Thymus (tissue), 11 donors: ENCODE results near the gene BRI3. TPM values are rescaled to one million over a fixed set of nuclear protein-coding genes. Genes with fewer than 3 reads are reported as not detected.

Experiments used
- DNase-seq, 9 donors: peaks; one replicate each; pipeline ENCODE4 v3.0.0-alpha.2; 2013; ENCODE audit warnings: low spot score in 9 of 9, low read depth in 6 of 9, missing footprints in 1 of 9
- H3K27ac ChIP-seq, 2 donors: one replicate each; pipeline ENCODE4 v1.5.1; 2013; ENCODE audit warnings: control low read depth in 1 of 2, low read depth in 1 of 2, low read length in 1 of 2, mild to moderate bottlenecking in 1 of 2, moderate library complexity in 1 of 2
- H3K27me3 ChIP-seq, 2 donors: one replicate each; pipeline ENCODE4 v1.5.1; 2013; ENCODE audit warnings: low read length in 1 of 2; ENCODE audit not compliant: control insufficient read depth in 2 of 2, insufficient read depth in 1 of 2
- H3K36me3 ChIP-seq, 2 donors: one replicate each; pipeline ENCODE4 v1.5.1; 2013; ENCODE audit warnings: low read length in 1 of 2, mild to moderate bottlenecking in 1 of 2, moderate library complexity in 1 of 2; ENCODE audit not compliant: control insufficient read depth in 2 of 2, insufficient read depth in 2 of 2
- H3K4me1 ChIP-seq, 2 donors: one replicate each; pipeline ENCODE4 v1.5.1; 2013; ENCODE audit warnings: low read length in 2 of 2; ENCODE audit not compliant: control insufficient read depth in 2 of 2, insufficient read depth in 2 of 2
- H3K4me3 ChIP-seq, 2 donors: one replicate each; pipeline ENCODE4 v1.5.1; 2013; ENCODE audit warnings: low read length in 2 of 2, control low read depth in 1 of 2, mild to moderate bottlenecking in 1 of 2
- H3K9me3 ChIP-seq, 2 donors: one replicate each; pipeline ENCODE4 v1.5.1; 2013; ENCODE audit warnings: low read length in 1 of 2, mild to moderate bottlenecking in 1 of 2; ENCODE audit not compliant: control insufficient read depth in 2 of 2, insufficient read depth in 1 of 2
- WGBS: extraction: QIAGEN DNeasy Blood & Tissue Kit; methylation state at CpG from one replicate; pipeline ENCODE4 v1.1.7; 2013; 5-methylcytosine and 5-hydroxymethylcytosine counted together
- polyA plus RNA-seq: library from polyadenylated mRNA; stranded (reverse); fragments of 200-250 nt; gene quantifications from one replicate; pipeline ENCODE4 v1.2.3, GENCODE V29; 2013
- total RNA-seq: library from RNA; stranded (reverse); fragments of 120-200 nt; gene quantifications from one replicate; pipeline ENCODE4 v1.2.4, GENCODE V29; 2013
- donor health status: healthy.

The BRI3 gene
- total and polyA plus RNA-seq, 2 donors, result 28.8 to 222 TPM

DNA sequence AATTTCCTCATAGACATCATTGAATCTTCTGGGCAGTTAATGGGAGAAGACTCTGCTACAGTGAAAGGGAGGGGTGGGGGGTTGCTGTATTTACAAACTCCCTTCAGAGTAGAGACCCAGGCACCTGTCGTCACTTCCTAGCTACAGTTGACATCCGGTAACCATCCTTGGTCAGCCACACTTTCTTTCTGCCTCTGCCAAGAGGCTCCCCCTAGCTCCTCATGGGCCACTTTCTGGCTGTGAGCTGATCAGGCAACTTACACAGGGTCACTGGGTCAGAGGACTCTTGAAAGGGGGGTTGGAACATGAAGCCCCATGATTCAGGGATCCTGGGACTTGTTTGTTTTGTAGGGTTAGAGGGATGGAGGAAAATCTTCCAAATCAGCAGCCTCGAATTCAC lies 30.7 kb upstream of the BRI3 start:
- H3K27me3 ChIP-seq, result no peaks in the 10 kb centered on the region
- peak overlapping the region; percentile 89 to 95 for H3K27ac ChIP-seq
- H3K36me3 ChIP-seq, result peaks cover 4 to 11% of the 10 kb centered on the region in 2 donors
- WGBS, result 37% methylated on average over 3 of the region's 3 CpGs
- H3K4me1 ChIP-seq, result peaks cover 18 to 28% of the 10 kb centered on the region in 2 donors
- H3K4me3 ChIP-seq, result peak overlapping the region; percentile 77 to 88
- no peaks in the 10 kb centered on the region for H3K9me3 ChIP-seq
- peak in 8 of 9 donors; percentile 17 to 76 (median 46) for DNase-seq

DNA sequence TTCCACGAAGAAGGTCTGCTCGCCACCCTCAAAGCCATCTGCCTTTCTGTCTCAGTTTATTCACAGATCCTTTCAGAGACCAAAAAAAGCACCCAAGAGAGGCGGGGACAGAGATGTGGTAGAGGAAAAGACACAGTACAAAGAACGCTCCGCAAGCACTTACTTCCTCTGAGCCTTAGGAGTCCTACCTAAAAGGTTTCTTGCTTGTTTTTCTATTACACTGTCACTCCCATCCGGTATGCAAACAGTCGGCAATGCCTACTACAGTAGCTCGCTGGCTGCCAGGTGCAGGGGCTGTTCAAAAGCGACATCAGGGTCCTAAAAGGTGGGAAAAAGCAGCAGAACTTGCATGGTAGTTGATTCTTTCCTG lies 30.3 kb upstream of the BRI3 start:
- peak overlapping the region; percentile 77 to 88 for H3K4me3 ChIP-seq
- DNase-seq, result peak; percentile 36 to 87 (median 64)
- no peaks in the 10 kb centered on the region for H3K27me3 ChIP-seq
- peaks cover 4 to 9% of the 10 kb centered on the region in 2 donors for H3K36me3 ChIP-seq
- H3K27ac ChIP-seq, result peak overlapping the region; percentile 91 to 95
- peaks cover 18 to 28% of the 10 kb centered on the region in 2 donors for H3K4me1 ChIP-seq
- 3% methylated on average over 9 of the region's 9 CpGs for WGBS
- H3K9me3 ChIP-seq, result no peaks in the 10 kb centered on the region

DNA sequence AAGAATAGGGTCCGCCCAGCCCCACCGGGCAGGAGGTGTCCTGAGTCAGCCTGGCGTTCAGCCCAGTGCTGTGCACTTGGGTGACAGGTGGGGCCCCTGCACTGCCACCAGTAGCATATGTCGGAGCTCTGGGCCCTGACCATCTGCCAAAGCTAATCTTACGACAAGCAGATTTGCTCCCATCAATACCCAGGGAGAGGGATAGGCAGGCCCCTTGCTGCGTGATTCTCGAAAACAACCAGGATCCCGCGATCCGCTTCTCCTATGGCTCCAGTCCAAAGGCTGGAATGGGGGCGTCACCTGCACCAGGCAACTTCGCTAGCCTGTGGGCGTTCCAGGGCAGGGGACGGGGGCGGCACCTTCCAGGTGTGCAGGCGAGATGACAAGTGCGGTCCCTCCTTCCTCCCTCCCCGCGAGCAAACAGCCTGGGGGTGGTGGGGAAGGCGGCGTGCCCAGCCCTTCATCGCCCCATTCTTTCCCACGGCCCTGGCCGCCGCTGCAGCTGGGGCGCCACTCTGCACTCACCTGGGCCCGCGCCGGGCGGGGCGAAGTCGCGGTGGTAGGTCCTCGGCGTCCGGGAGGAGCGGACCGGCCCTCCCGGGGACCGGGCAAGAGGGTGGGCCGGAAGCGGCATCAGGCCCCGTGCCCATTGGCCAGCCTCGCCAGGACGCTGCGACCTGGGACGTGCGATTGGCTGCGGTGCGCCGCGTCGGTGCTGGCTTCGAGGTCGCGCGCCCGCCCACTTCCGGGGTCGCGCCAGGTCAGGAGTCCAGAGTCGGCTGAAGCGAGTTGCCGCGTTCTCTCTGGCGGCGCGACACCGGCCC lies 29.7 kb upstream of the BRI3 start, which contains the start of gene TECPR1:
Gene TECPR1 (minus strand): TSS at position 632 of the 824 bp plus-strand sequence. CDS start 6,086 bp downstream, outside the sequence.
- Histone ChIP-seq H3K4me1 (peaks cover 18 to 28% of the 10 kb centered on the region in 2 donors), H3K27ac (peak within 1 kb of the TSS; percentile 91 to 95), H3K4me3 (peak within 1 kb of the TSS; percentile 77 to 88), H3K9me3 (no peaks in the 10 kb centered on the region), H3K27me3 (no peaks in the 10 kb centered on the region), H3K36me3 (peaks cover 6 to 12% of the 10 kb centered on the region in 2 donors)
- under 1% methylated on average over 69 of the region's 69 CpGs for WGBS
- peak; percentile 52 to 91 (median 81) for DNase-seq

DNA sequence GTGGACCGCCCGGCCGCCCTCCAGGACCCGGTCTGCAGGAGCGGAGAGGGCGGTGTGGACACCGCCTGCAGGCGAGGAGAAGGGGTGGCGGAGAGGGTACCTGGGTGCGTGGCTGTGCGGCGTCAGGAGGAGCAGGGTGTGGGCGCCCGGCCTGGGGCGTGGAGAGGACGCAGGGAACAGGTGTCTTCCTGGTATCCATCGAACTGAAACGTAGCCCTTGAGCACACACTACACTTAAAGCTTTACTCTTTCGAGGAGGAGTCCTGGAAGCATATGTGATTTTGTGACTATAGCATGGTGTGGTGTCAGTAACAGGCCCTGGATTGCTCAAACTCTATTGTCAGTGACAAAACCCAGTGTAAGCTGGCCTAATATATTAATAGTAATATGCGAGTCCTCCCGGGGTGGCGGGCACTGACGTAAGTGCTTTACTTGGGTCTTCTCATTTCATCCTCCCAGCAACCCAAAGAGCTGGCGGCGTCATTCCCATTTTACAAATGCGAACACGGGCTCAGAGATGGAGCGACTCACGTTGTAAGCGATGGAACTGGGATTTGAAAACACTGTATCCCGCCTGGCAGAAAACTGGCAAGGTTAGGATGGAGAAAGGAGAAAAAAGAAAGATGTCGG lies 28.9 kb upstream of the BRI3 start:
- peaks cover 18 to 28% of the 10 kb centered on the region in 2 donors for H3K4me1 ChIP-seq

GRCh38 chr7:98254516-98254915 lies 27.0 kb upstream of the BRI3 start:
- H3K36me3 ChIP-seq, result peaks cover 6 to 11% of the 10 kb centered on the region in 2 donors
- no peak overlapping the region for H3K27ac ChIP-seq
- H3K9me3 ChIP-seq, result no peaks in the 10 kb centered on the region
- DNase-seq, result no peak
- H3K27me3 ChIP-seq, result no peaks in the 10 kb centered on the region
- peaks cover 18 to 22% of the 10 kb centered on the region in 2 donors for H3K4me1 ChIP-seq
- H3K4me3 ChIP-seq, result no peak overlapping the region
- WGBS, result 99% methylated on average over 4 of the region's 4 CpGs

More for the DNA sequence above, 28.9 kb upstream of the BRI3 start:
- Histone ChIP-seq H3K4me3 (peak overlapping the region; percentile 77 to 88), H3K27ac (peak overlapping the region; percentile 72 to 87), H3K36me3 (peaks cover 7 to 17% of the 10 kb centered on the region in 2 donors), H3K27me3 (no peaks in the 10 kb centered on the region), H3K9me3 (no peaks in the 10 kb centered on the region)
- peak in 1 of 9 donors; percentile 8 for DNase-seq
- WGBS, result 31% methylated on average over 32 of the region's 32 CpGs

- 95% methylated on average over 11 of the region's 11 CpGs for WGBS
- DNase-seq, result no peak
- no peak overlapping the region for H3K27ac ChIP-seq
- no peaks in the 10 kb centered on the region for H3K27me3 ChIP-seq
- no peaks in the 10 kb centered on the region for H3K9me3 ChIP-seq
- H3K36me3 ChIP-seq, result peaks cover 6 to 11% of the 10 kb centered on the region in 2 donors
- no peak overlapping the region for H3K4me3 ChIP-seq
- H3K4me1 ChIP-seq, result peaks cover 18 to 22% of the 10 kb centered on the region in 2 donors
Observed at GRCh38 chr7:98254951-98255610, 26.4 kb upstream of the BRI3 start.

DNA sequence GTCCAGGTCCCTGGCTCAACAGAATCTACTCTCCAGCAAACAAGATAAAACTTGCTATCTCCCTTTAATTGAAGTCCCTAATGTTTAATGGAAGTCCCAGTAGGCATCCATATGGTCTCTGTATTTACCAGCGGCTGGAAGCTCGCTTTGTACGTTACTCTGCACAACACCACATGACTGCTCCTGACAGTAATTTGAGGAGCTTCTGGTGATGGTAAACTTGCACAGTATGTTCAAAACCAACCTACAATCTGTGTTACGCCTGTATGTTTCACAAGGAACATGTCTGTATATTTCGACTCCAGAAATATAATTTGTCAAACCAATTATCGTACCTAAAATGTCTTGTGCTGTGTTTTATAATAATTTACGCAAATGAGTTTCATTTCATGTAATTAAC lies 25.1 kb upstream of the BRI3 start:
- Histone ChIP-seq H3K36me3 (peaks cover 8 to 17% of the 10 kb centered on the region in 2 donors), H3K9me3 (peaks cover 2% of the 10 kb centered on the region in 2 donors), H3K4me1 (peaks cover 9% of the 10 kb centered on the region in 2 donors), H3K27ac (no peak overlapping the region), H3K4me3 (no peak overlapping the region), H3K27me3 (no peaks in the 10 kb centered on the region)
- 97% methylated on average over 7 of the region's 7 CpGs for WGBS
- DNase-seq, result no peak

GRCh38 chr7:98257701-98258100 lies 23.8 kb upstream of the BRI3 start:
- peaks cover 10 to 24% of the 10 kb centered on the region in 2 donors for H3K36me3 ChIP-seq
- peaks cover 2 to 7% of the 10 kb centered on the region in 2 donors for H3K4me1 ChIP-seq
- H3K4me3 ChIP-seq, result no peak overlapping the region
- no peak for DNase-seq
- H3K27me3 ChIP-seq, result no peaks in the 10 kb centered on the region
- peaks cover 2 to 8% of the 10 kb centered on the region in 2 donors for H3K9me3 ChIP-seq
- 98% methylated on average over 6 of the region's 6 CpGs for WGBS
- H3K27ac ChIP-seq, result no peak overlapping the region
